Retinal pigment epithelial cell (primary cell): ENCODE results near the gene RHCE.

ENCODE experiments used
- DNase-seq: peaks from one replicate; pipeline ENCODE4 v3.0.0-alpha.2; 2010; ENCODE audit warnings: low read depth
- H3K4me3 ChIP-seq: 2 replicates; pipeline ENCODE4 v1.5.1; 2011; ENCODE audit warnings: mild to moderate bottlenecking, low read length, control low read depth, moderate library complexity
- TF ChIP-seq, protein P1 (sequence below): conservative IDR thresholded peaks from 2 replicates; pipeline ENCODE4 v1.5.1; 2011; ENCODE audit warnings: low read depth, low read length, control low read depth, inconsistent platforms

RHCE gene

DNA sequence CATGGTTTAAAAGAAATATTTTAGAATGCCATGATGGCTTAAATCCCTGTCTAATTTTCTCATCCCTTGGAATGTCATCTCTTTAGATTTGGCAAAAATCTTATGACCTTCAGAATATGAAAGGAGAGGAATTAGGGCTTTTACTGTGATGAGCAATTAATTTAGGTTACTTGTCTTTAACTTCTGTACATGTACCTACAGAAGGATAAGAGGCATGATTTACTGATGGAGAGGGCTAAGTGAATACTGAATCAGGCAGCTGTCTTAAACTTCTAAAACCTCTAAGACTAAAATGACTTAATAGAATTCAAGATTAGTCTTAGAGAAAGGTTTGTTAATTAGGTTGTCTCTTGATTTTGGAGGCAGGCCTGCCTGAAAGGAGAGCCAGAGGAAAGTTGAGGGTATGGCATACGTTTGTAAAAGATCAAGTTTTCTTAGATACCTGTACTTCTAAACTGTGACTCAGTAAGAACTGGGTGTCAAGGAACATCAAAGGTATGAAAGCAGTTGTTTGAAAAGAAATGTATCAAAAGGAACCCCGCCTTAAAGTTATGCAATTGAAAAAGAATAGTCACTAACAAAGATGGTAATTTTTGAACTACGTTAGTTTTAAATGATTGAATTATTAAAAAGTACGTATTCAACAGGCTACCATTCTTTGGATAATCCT lies 22.5 kb upstream of the RHCE start:
- no peak overlapping the region for H3K4me3 ChIP-seq
- no peak for DNase-seq
- TF ChIP-seq, protein P1, sequence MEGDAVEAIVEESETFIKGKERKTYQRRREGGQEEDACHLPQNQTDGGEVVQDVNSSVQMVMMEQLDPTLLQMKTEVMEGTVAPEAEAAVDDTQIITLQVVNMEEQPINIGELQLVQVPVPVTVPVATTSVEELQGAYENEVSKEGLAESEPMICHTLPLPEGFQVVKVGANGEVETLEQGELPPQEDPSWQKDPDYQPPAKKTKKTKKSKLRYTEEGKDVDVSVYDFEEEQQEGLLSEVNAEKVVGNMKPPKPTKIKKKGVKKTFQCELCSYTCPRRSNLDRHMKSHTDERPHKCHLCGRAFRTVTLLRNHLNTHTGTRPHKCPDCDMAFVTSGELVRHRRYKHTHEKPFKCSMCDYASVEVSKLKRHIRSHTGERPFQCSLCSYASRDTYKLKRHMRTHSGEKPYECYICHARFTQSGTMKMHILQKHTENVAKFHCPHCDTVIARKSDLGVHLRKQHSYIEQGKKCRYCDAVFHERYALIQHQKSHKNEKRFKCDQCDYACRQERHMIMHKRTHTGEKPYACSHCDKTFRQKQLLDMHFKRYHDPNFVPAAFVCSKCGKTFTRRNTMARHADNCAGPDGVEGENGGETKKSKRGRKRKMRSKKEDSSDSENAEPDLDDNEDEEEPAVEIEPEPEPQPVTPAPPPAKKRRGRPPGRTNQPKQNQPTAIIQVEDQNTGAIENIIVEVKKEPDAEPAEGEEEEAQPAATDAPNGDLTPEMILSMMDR, result no peak

DNA sequence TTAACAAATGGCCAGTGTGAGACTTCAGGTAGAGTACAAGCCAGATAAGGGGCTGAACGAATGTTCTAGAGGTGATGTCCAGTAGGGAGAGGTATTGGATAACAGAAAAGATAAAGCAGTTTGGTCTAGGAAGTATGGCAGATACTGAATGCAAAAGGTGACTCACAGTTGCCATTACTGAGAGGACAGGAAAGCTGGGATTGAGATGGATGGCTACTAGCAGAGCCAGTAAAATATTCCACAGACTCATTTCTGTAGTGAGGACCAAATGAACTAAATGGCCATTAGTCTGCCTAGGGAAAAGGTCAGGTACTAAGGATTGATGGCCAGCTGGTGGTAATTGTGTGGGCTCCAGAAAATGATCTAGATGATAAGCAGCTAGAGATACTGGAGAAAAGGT lies 21.6 kb upstream of the RHCE start:
- H3K4me3 ChIP-seq, result no peak overlapping the region
- no peak for DNase-seq
- TF ChIP-seq, protein P1, result no peak

DNA sequence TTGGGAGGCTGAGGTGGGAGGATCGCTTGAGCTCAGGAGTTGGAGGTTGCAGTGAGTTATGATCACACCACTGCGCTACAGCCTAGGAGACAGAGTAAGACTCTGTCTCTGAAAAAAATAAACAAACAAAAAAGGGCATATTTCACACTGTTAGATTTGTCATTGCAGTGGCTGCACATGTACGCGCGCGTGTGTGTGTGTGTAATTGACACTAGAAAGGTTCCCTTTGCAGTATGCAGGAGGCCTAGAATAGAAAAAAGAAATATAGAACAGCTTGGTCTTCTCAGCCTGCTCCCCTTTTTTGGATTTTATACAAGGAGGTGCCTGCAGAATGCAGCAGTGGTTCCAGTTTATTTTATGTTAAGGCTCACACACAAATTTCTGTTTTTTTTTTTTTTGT lies 18.7 kb upstream of the RHCE start:
- no peak overlapping the region for H3K4me3 ChIP-seq
- DNase-seq, result no peak
- TF ChIP-seq, protein P1, result no peak

DNA sequence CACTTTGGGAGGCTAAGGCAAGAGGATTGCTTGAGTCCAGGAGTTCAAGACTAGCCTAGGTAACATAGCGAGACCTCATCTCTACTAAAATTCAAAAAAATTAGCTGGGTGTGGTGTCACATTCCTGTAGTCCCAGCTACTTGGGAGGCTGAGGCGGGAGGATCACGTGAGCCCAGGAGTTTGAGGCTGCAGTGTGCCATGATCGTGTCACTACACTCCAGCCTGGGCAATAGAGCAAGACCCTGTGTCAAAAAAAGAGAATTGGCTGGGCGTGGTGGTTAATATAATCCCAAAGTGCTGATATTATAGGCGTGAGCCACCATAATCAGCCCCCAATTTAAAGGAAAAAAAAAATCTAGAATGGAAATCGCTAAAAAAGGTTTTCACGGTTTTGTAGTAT lies 17.0 kb upstream of the RHCE start:
- TF ChIP-seq, protein P1, result no peak
- no peak overlapping the region for H3K4me3 ChIP-seq
- DNase-seq, result no peak

DNA sequence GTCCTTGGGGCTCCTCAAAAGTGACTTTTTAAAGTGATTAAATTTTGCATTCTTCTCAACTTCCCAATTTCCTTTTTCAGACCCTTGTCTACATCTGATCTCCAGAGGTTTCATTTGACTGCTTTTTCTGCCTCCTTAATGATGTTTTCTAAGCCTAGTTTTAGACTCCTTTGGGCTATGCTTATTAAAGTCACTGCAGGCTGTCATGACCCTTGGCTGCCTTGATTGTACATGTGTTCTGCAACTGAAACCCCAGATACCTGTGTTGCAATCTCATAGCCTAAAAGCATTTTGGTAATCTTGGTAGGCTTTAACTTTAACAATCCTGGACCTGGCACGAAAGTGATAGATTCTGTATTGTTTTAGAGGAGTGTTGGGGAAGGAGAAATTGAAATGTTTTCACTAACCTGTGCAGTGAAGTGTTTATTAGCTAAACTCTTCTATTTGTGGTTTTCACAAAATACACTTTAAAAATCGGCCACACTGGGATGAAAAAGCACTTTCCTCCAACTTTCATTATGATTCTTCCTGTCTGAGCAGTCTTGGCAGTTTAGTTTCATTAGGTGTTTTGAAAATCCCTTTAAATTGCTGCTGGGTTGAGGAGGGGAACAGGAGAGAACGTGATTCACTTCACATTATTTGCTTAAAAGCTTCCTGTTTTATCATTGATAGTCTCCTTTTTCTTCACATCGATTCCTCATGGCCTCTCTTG lies 14.9 kb upstream of the RHCE start:
- no peak for DNase-seq
- TF ChIP-seq, protein P1, result no peak
- H3K4me3 ChIP-seq, result no peak overlapping the region

DNA sequence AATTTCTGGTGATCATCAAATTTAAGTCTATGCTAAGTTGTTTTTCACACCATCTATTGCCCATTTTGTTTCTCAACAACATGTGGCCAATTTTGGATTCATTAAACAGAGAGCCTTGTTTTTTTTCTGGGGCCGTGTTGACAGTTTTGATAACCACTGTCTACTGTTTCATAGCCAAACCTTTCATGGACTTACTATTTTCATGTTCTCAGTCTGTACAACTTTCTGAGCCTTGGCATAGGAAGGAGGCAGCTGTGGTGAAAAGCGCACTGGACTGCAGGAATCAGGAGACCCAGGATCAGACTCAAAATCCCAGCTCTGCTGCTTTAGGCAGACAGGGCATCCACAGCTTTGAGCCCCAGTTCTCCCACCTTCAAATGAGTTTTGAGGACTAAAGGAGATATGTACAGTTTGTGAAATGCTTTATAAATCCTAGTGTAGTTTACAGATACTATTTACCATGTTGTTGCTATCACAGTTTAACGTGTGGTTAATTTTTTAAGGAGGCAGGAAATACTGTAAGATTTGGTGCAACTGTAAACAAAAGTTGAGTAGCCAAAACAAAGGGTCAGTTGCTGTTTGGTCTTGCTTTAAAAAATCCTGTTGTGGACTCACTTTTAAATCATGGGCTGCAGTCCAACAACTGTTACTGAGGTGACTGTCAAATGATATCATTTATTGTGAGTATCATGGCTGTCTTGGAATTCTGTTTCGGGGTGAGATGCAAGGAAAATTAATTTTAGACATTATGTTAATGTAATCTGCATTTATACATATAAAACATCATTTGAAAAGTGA lies 13.0 kb upstream of the RHCE start:
- TF ChIP-seq, protein P1, result no peak
- H3K4me3 ChIP-seq, result no peak overlapping the region
- no peak for DNase-seq
